K562 (cell line): ENCODE data around the gene MSI1. TPM values are rescaled to one million over a fixed set of nuclear protein-coding genes. Genes with fewer than 3 reads are reported as not detected.

Experiments
- DNMT1 ChIP-seq: fragments of 450-650 bp; IDR thresholded peaks from 2 replicates; pipeline ENCODE4 v1.6.1; 2016; ENCODE audit warnings: antibody characterized with exemption, mild to moderate bottlenecking
- FOXK2 ChIP-seq, 2 experiments: fragments of 450-650 bp; IDR thresholded peaks in 1 of 2; conservative IDR thresholded peaks in 1 of 2; 2 replicates each; pipeline ENCODE4 v1.6.1; 2016; ENCODE audit warnings: low read depth in 2 of 2, mild to moderate bottlenecking in 1 of 2
- HSF4 ChIP-seq: fragments of 250-450 bp; sonication (Bioruptor Pico); IDR thresholded peaks from 2 replicates; pipeline ENCODE4 v2.1.2; 2022; ENCODE audit warnings: mild to moderate bottlenecking, moderate library complexity, borderline replicate concordance
- KAT7 ChIP-seq: sonication (generic); formaldehyde crosslinking; IDR thresholded peaks from 2 replicates; pipeline ENCODE4 v1.8.0; 2022; ENCODE audit warnings: missing genetic modification reagents, mild to moderate bottlenecking, borderline replicate concordance
- MEF2D ChIP-seq: conservative IDR thresholded peaks from 2 replicates; pipeline ENCODE4 v1.6.1; 2016; ENCODE audit warnings: low read depth, missing genetic modification characterization, missing compliant biosample characterization
- MGA ChIP-seq: fragments of 450-650 bp; IDR thresholded peaks from 2 replicates; pipeline ENCODE4 v1.6.1; 2016; ENCODE audit warnings: mild to moderate bottlenecking, moderate library complexity
- OTX1 ChIP-seq: fragments of 450-650 bp; formaldehyde crosslinking; IDR thresholded peaks from 2 replicates; pipeline ENCODE4 v1.4.0; 2022; ENCODE audit warnings: mild to moderate bottlenecking
- PURB ChIP-seq: sonication (generic); formaldehyde crosslinking; IDR thresholded peaks from 2 replicates; pipeline ENCODE4 v1.9.0; 2021; ENCODE audit warnings: low read depth, mild to moderate bottlenecking, missing genetic modification reagents
- RAD21 ChIP-seq, 2 experiments: fragments of 250-450 bp in 1 of 2; fragments of 450-650 bp in 1 of 2; sonication (Bioruptor Pico) in 1 of 2; formaldehyde crosslinking in 1 of 2; IDR thresholded peaks in 1 of 2; conservative IDR thresholded peaks in 1 of 2; 2 replicates each; pipeline versions ENCODE4 v1.4.0 to v1.8.0; 2020 to 2022; ENCODE audit warnings: mild to moderate bottlenecking in 2 of 2, moderate library complexity in 1 of 2
- SAFB2 ChIP-seq: fragments of 200-400 bp; formaldehyde crosslinking; IDR thresholded peaks from 2 replicates; pipeline ENCODE4 v1.6.1; 2018; ENCODE audit warnings: borderline replicate concordance, low read length, low read depth, moderate library complexity; ENCODE audit not compliant: severe bottlenecking
- ZHX1 ChIP-seq: fragments of 150-350 bp; conservative IDR thresholded peaks from 2 replicates; pipeline ENCODE4 v1.6.1; 2014; ENCODE audit warnings: low read length
- ZNF133 ChIP-seq: fragments of 250-450 bp; sonication (Bioruptor Pico); IDR thresholded peaks from 2 replicates; pipeline ENCODE4 v1.4.0; 2020; ENCODE audit warnings: mild to moderate bottlenecking
- ZNF217 ChIP-seq: sonication (generic); formaldehyde crosslinking; IDR thresholded peaks from 2 replicates; pipeline ENCODE4 v1.8.0; 2022; ENCODE audit warnings: mild to moderate bottlenecking, missing genetic modification reagents
- polyA plus RNA-seq, 8 experiments: library from polyadenylated mRNA; depleted of rRNA in 4 of 8; stranded (reverse) in 5 of 8; unstranded in 3 of 8; fragments of >200 nt; fragmentation: Nextera tagmentation in 2 of 8; fragmentation: Illumina TruSeq in 1 of 8; extraction: Ambion mirVana in 2 of 8; extraction: Trizol in 1 of 8; gene quantifications; 2 replicates each; pipeline versions ENCODE4 v1.2.1 to v1.2.3, GENCODE V29; 2011 to 2014; ENCODE audit warnings: inconsistent platforms in 1 of 8, missing spikeins in 1 of 8
- total RNA-seq, 7 experiments: library from RNA; depleted of rRNA in 6 of 7; stranded (reverse); fragments of >200 nt in 6 of 7; fragmentation: Illumina TruSeq in 2 of 7; extraction: Trizol in 2 of 7; gene quantifications; 2 replicates each; pipeline versions ENCODE4 v1.2.1 to v1.2.3, GENCODE V29; 2011 to 2021; ENCODE audit warnings: low replicate concordance in 1 of 7

The MSI1 gene
- total and polyA plus RNA-seq, 9 of the 15 experiments (the other 6 are each of a cell fraction or from before 2014, with no cell fraction given), result 0.16 TPM; not detected in 8

DNA sequence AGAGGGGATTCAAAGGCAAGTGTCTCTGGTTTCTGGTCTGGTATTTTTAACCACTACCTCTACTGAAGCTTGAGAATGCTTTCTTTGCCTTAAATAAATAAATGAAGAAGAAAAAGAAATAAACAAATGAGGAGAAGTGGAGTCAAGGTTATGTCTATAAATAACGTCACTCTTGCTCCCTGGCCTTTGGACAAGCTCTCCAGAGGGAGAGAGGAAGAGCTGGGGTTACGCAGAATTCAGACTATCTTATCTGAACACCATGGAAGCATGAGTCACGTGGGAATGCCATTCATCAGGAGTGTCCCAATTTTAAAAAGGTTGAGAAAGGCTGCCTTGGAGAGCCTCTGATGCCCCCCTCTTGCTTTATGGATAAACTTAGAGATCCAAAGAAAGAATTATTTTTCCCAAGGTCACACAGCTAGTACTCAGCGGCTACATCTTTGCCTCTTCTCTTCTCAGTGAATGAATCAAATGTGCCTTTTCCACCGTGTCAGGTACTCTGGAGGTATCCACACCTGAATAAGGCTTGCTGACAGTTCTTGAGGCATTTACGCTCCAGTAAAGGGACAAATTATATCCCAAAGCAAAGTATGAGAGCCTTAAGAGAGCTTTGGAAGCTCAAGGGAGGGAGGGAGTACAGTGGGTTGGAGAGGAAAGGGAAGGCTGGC, 12.9 kb upstream of the MSI1 start (continued):
- TF ChIP-seq MGA (no peak), MEF2D (tag) (no peak), KAT7 (no peak), SAFB2 (no peak), DNMT1 (no peak), RAD21 (CRISPR knock-in tag; conservative IDR thresholded peaks at IDR 0.05 in 1 of 2, IDR thresholded peaks at IDR 0.05 in 1 of 2) (no peak), ZNF133 (CRISPR knock-in tag) (no peak), ZNF217 (no peak), PURB (CRISPR knock-in tag) (no peak), ZHX1 (no peak), HSF4 (CRISPR knock-in tag) (no peak), FOXK2 (conservative IDR thresholded peaks at IDR 0.05 in 1 of 2, IDR thresholded peaks at IDR 0.05 in 1 of 2; ENCODE audit: low read depth in 2 of 2) (0 out of 4 replicates have a peak, but pooled peaks of 1 of the 2 experiments have one; percentile 39), OTX1 (no peak)
